Astrocyte (in vitro differentiated cells and primary cell): Measurements from ENCODE around the gene ARHGAP6. TPM values are rescaled to one million over a fixed set of nuclear protein-coding genes. Genes with fewer than 3 reads are reported as not detected.

ENCODE experiments used
- DNase-seq: peaks from one replicate; pipeline ENCODE4 v3.0.0-alpha.2; 2010; ENCODE audit warnings: low read depth
- FAIRE-seq: peaks from 2 replicates; lab custom pipeline; 2011; peaks lifted over from hg19 to GRCh38; lab: Jason Lieb, UNC
- H2AFZ ChIP-seq: 2 replicates; pipeline ENCODE4 v1.6.0; 2012; ENCODE audit warnings: low read depth, low read length, inconsistent platforms
- H3K27ac ChIP-seq: 2 replicates; pipeline ENCODE4 v1.5.1; 2011; ENCODE audit warnings: low read depth, low read length, inconsistent platforms
- H3K27me3 ChIP-seq: 2 replicates; pipeline ENCODE4 v1.6.0; 2011; ENCODE audit warnings: low read length, inconsistent platforms; ENCODE audit not compliant: insufficient read depth
- H3K36me3 ChIP-seq: 2 replicates; pipeline ENCODE4 v1.5.1; 2011; ENCODE audit warnings: low read length, inconsistent platforms; ENCODE audit not compliant: insufficient read depth
- H3K4me1 ChIP-seq: 2 replicates; pipeline ENCODE4 v1.5.1; 2011; ENCODE audit warnings: low read length, inconsistent platforms; ENCODE audit not compliant: insufficient read depth
- H3K4me2 ChIP-seq: 2 replicates; pipeline ENCODE4 v1.6.0; 2012; ENCODE audit warnings: low read length, inconsistent platforms
- H3K4me3 ChIP-seq: 2 replicates; pipeline ENCODE4 v1.5.1; 2011; ENCODE audit warnings: low read depth, mild to moderate bottlenecking, low read length, inconsistent platforms; ENCODE audit not compliant: insufficient read depth
- H3K79me2 ChIP-seq: 2 replicates; pipeline ENCODE4 v1.6.0; 2012; ENCODE audit warnings: mild to moderate bottlenecking, low read length, inconsistent platforms; ENCODE audit not compliant: insufficient read depth
- H3K9ac ChIP-seq: 2 replicates; pipeline ENCODE4 v1.6.0; 2012; ENCODE audit warnings: mild to moderate bottlenecking, low read length, inconsistent platforms
- H3K9me3 ChIP-seq: 2 replicates; pipeline ENCODE4 v1.5.1; 2012; ENCODE audit warnings: low read depth, mild to moderate bottlenecking, low read length, inconsistent platforms; ENCODE audit not compliant: insufficient read depth
- H4K20me1 ChIP-seq: 2 replicates; pipeline ENCODE4 v1.6.0; 2012; ENCODE audit warnings: low read length, inconsistent platforms; ENCODE audit not compliant: insufficient read depth
- H3K27ac Mint-ChIP-seq: one replicate; pipeline ENCODE4 v1.8.0; 2021; ENCODE audit warnings: mild to moderate bottlenecking, mixed read lengths; ENCODE audit not compliant: unreplicated experiment
- H3K27me3 Mint-ChIP-seq: one replicate; pipeline ENCODE4 v1.8.0; 2021; ENCODE audit warnings: low read depth, mixed read lengths; ENCODE audit not compliant: unreplicated experiment
- H3K36me3 Mint-ChIP-seq: one replicate; pipeline ENCODE4 v1.8.0; 2021; ENCODE audit warnings: low read depth, mixed read lengths; ENCODE audit not compliant: unreplicated experiment
- H3K4me1 Mint-ChIP-seq: one replicate; pipeline ENCODE4 v1.8.0; 2021; ENCODE audit warnings: low read depth, mixed read lengths; ENCODE audit not compliant: unreplicated experiment
- H3K4me3 Mint-ChIP-seq: one replicate; pipeline ENCODE4 v1.8.0; 2021; ENCODE audit warnings: mild to moderate bottlenecking, moderate library complexity, mixed read lengths; ENCODE audit not compliant: unreplicated experiment
- H3K9me3 Mint-ChIP-seq: one replicate; pipeline ENCODE4 v1.8.0; 2021; ENCODE audit warnings: mild to moderate bottlenecking, mixed read lengths; ENCODE audit not compliant: unreplicated experiment
- CTCF ChIP-seq: IDR thresholded peaks from 2 replicates; pipeline ENCODE4 v1.5.1; 2011; ENCODE audit warnings: low read depth, mild to moderate bottlenecking, inconsistent platforms, low read length, moderate library complexity; ENCODE audit not compliant: insufficient read depth
- EZH2 ChIP-seq: IDR thresholded peaks from 2 replicates; pipeline ENCODE4 v1.6.1; 2012; ENCODE audit warnings: mild to moderate bottlenecking, low read length, inconsistent platforms; ENCODE audit not compliant: insufficient read depth
- total RNA-seq: library from RNA; stranded (reverse); gene quantifications from 2 replicates; pipeline ENCODE4 v1.2.1, GENCODE V29; 2021

Gene ARHGAP6
- total RNA-seq, 1 donor from 2014 or later: 0.30 TPM

GRCh38 chrX:11611965-11612364 is 53.8 kb downstream of the ARHGAP6 start:
- DNase-seq (no peak), FAIRE-seq (peak; percentile 85)
- H3K79me2 ChIP-seq: no peaks in the 10 kb centered on the region
- H3K27ac ChIP-seq: no peak overlapping the region
- H3K4me1 ChIP-seq: no peaks in the 10 kb centered on the region
- H3K36me3 ChIP-seq: no peaks in the 10 kb centered on the region
- no peaks in the 10 kb centered on the region for H4K20me1 ChIP-seq
- no peak overlapping the region for H3K4me2 ChIP-seq
- H3K4me3 ChIP-seq: no peak overlapping the region
- no peak overlapping the region for H2AFZ ChIP-seq
- no peaks in the 10 kb centered on the region for H3K36me3 Mint-ChIP-seq
- TF ChIP-seq CTCF: no peak
- no peak for TF ChIP-seq EZH2
- no peaks in the 10 kb centered on the region for H3K4me1 Mint-ChIP-seq
- H3K27me3 ChIP-seq: no peaks in the 10 kb centered on the region
- H3K27ac Mint-ChIP-seq: no peak overlapping the region
- H3K27me3 Mint-ChIP-seq: no peaks in the 10 kb centered on the region
- H3K9me3 ChIP-seq: no peaks in the 10 kb centered on the region
- no peak overlapping the region for H3K4me3 Mint-ChIP-seq
- no peaks in the 10 kb centered on the region for H3K9me3 Mint-ChIP-seq
- H3K9ac ChIP-seq: no peak overlapping the region

GRCh38 chrX:11611161-11611560 is 54.6 kb downstream of the ARHGAP6 start:
- no peak overlapping the region for H3K27ac Mint-ChIP-seq
- H3K27me3 ChIP-seq: no peaks in the 10 kb centered on the region
- no peaks in the 10 kb centered on the region for H3K9me3 ChIP-seq
- no peaks in the 10 kb centered on the region for H3K36me3 ChIP-seq
- H3K4me1 ChIP-seq: no peaks in the 10 kb centered on the region
- no peak for TF ChIP-seq CTCF
- TF ChIP-seq EZH2: no peak
- DNase-seq (no peak), FAIRE-seq (no peak)
- no peak overlapping the region for H3K27ac ChIP-seq
- H3K4me2 ChIP-seq: no peak overlapping the region
- H3K4me3 Mint-ChIP-seq: no peak overlapping the region
- H3K79me2 ChIP-seq: no peaks in the 10 kb centered on the region
- H3K4me1 Mint-ChIP-seq: no peaks in the 10 kb centered on the region
- H2AFZ ChIP-seq: no peak overlapping the region
- H3K36me3 Mint-ChIP-seq: no peaks in the 10 kb centered on the region
- H3K9me3 Mint-ChIP-seq: no peaks in the 10 kb centered on the region
- no peak overlapping the region for H3K4me3 ChIP-seq
- no peaks in the 10 kb centered on the region for H4K20me1 ChIP-seq
- H3K27me3 Mint-ChIP-seq: no peaks in the 10 kb centered on the region
- no peak overlapping the region for H3K9ac ChIP-seq

GRCh38 chrX:11609109-11609508 is 56.6 kb downstream of the ARHGAP6 start:
- H4K20me1 ChIP-seq: no peaks in the 10 kb centered on the region
- Mint-ChIP-seq H3K36me3 (no peaks in the 10 kb centered on the region), H3K9me3 (no peaks in the 10 kb centered on the region), H3K27ac (no peak overlapping the region), H3K4me1 (no peaks in the 10 kb centered on the region), H3K27me3 (no peaks in the 10 kb centered on the region), H3K4me3 (no peak overlapping the region)
- H3K79me2 ChIP-seq: no peaks in the 10 kb centered on the region
- H3K9me3 ChIP-seq: no peaks in the 10 kb centered on the region
- peak; percentile 72 for FAIRE-seq
- no peak overlapping the region for H3K9ac ChIP-seq
- TF ChIP-seq CTCF: no peak
- TF ChIP-seq EZH2: no peak
- H3K27me3 ChIP-seq: no peaks in the 10 kb centered on the region
- H2AFZ ChIP-seq: no peak overlapping the region
- no peak for DNase-seq
- H3K4me1 ChIP-seq: no peaks in the 10 kb centered on the region
- no peak overlapping the region for H3K27ac ChIP-seq
- no peaks in the 10 kb centered on the region for H3K36me3 ChIP-seq
- H3K4me3 ChIP-seq: no peak overlapping the region
- H3K4me2 ChIP-seq: no peak overlapping the region
